Rectal smooth muscle tissue (tissue), 1 donor: ENCODE data around the gene GPX3.
A peak's percentile ranks its signal among the peaks of the same experiment; 100 is the strongest.

ENCODE experiments used
- H3K27ac ChIP-seq: one replicate; pipeline ENCODE4 v1.7.0; 2013; ENCODE audit warnings: low read depth, low read length, inconsistent platforms
- H3K27me3 ChIP-seq: one replicate; pipeline ENCODE4 v1.7.0; 2013; ENCODE audit warnings: low read length; ENCODE audit not compliant: control insufficient read depth, insufficient read depth
- H3K36me3 ChIP-seq: one replicate; pipeline ENCODE4 v1.7.0; 2013; ENCODE audit warnings: low read length; ENCODE audit not compliant: control insufficient read depth, insufficient read depth
- H3K4me1 ChIP-seq: one replicate; pipeline ENCODE4 v1.7.0; 2013; ENCODE audit warnings: low read length; ENCODE audit not compliant: control insufficient read depth, insufficient read depth
- H3K4me3 ChIP-seq: one replicate; pipeline ENCODE4 v1.7.0; 2013; ENCODE audit warnings: low read length
- H3K9ac ChIP-seq: one replicate; pipeline ENCODE4 v1.7.0; 2013; ENCODE audit warnings: low read length

GPX3 gene

GRCh38 chr5:151056379-151057325 lies 36.3 kb downstream of the GPX3 start:
- peaks cover 33% of the 10 kb centered on the region for H3K36me3 ChIP-seq
- no peak overlapping the region for H3K9ac ChIP-seq
- no peak overlapping the region for H3K4me3 ChIP-seq
- H3K27ac ChIP-seq = no peak overlapping the region
- H3K4me1 ChIP-seq = peaks cover 9% of the 10 kb centered on the region
- no peaks in the 10 kb centered on the region for H3K27me3 ChIP-seq

GRCh38 chr5:151058301-151058700 lies 37.9 kb downstream of the GPX3 start:
- H3K36me3 ChIP-seq = peaks cover 41% of the 10 kb centered on the region
- H3K4me3 ChIP-seq = no peak overlapping the region
- no peaks in the 10 kb centered on the region for H3K27me3 ChIP-seq
- no peak overlapping the region for H3K27ac ChIP-seq
- peaks cover 17% of the 10 kb centered on the region for H3K4me1 ChIP-seq
- H3K9ac ChIP-seq = no peak overlapping the region

- no peak overlapping the region for H3K27ac ChIP-seq
- no peaks in the 10 kb centered on the region for H3K27me3 ChIP-seq
- no peak overlapping the region for H3K4me3 ChIP-seq
- H3K9ac ChIP-seq = no peak overlapping the region
- peaks cover 24% of the 10 kb centered on the region for H3K4me1 ChIP-seq
- peaks cover 34% of the 10 kb centered on the region for H3K36me3 ChIP-seq
Observed at GRCh38 chr5:151058891-151059489, 38.6 kb downstream of the GPX3 start.

- peaks cover 27% of the 10 kb centered on the region for H3K36me3 ChIP-seq
- H3K4me3 ChIP-seq = no peak overlapping the region
- H3K27ac ChIP-seq = no peak overlapping the region
- H3K9ac ChIP-seq = no peak overlapping the region
- peaks cover 29% of the 10 kb centered on the region for H3K4me1 ChIP-seq
- H3K27me3 ChIP-seq = no peaks in the 10 kb centered on the region
Observed at GRCh38 chr5:151060742-151061141, 40.4 kb downstream of the GPX3 start.

GRCh38 chr5:151062405-151063141 lies 42.2 kb downstream of the GPX3 start:
- Histone ChIP-seq H3K27me3 (no peaks in the 10 kb centered on the region), H3K4me1 (peaks cover 29% of the 10 kb centered on the region), H3K27ac (peak overlapping the region; percentile 62), H3K4me3 (no peak overlapping the region), H3K9ac (no peak overlapping the region), H3K36me3 (peaks cover 19% of the 10 kb centered on the region)

- no peaks in the 10 kb centered on the region for H3K27me3 ChIP-seq
- H3K9ac ChIP-seq = no peak overlapping the region
- peaks cover 31% of the 10 kb centered on the region for H3K4me1 ChIP-seq
- H3K36me3 ChIP-seq = peaks cover 16% of the 10 kb centered on the region
- H3K27ac ChIP-seq = peak overlapping the region; percentile 62
- peak overlapping the region; percentile 34 for H3K4me3 ChIP-seq
Observed at GRCh38 chr5:151063142-151063989, 43.0 kb downstream of the GPX3 start.

GRCh38 chr5:151064916-151065499 lies 44.6 kb downstream of the GPX3 start:
- Histone ChIP-seq H3K27ac (no peak overlapping the region), H3K27me3 (no peaks in the 10 kb centered on the region), H3K4me3 (no peak overlapping the region), H3K36me3 (peaks cover 10% of the 10 kb centered on the region), H3K9ac (no peak overlapping the region), H3K4me1 (peaks cover 34% of the 10 kb centered on the region)

- Histone ChIP-seq H3K36me3 (peaks cover 10% of the 10 kb centered on the region), H3K27ac (no peak overlapping the region), H3K4me3 (no peak overlapping the region), H3K4me1 (peaks cover 32% of the 10 kb centered on the region), H3K9ac (no peak overlapping the region), H3K27me3 (no peaks in the 10 kb centered on the region)
Observed at GRCh38 chr5:151065609-151066008, 45.2 kb downstream of the GPX3 start.

GRCh38 chr5:151066920-151067319 lies 46.5 kb downstream of the GPX3 start:
- no peak overlapping the region for H3K9ac ChIP-seq
- peaks cover 32% of the 10 kb centered on the region for H3K4me1 ChIP-seq
- H3K36me3 ChIP-seq = peaks cover 12% of the 10 kb centered on the region
- no peaks in the 10 kb centered on the region for H3K27me3 ChIP-seq
- H3K4me3 ChIP-seq = no peak overlapping the region
- H3K27ac ChIP-seq = no peak overlapping the region

- H3K4me3 ChIP-seq = no peak overlapping the region
- peaks cover 28% of the 10 kb centered on the region for H3K4me1 ChIP-seq
- peak overlapping the region; percentile 3 for H3K27ac ChIP-seq
- no peak overlapping the region for H3K9ac ChIP-seq
- no peaks in the 10 kb centered on the region for H3K27me3 ChIP-seq
- peaks cover 8% of the 10 kb centered on the region for H3K36me3 ChIP-seq
Observed at GRCh38 chr5:151067632-151068432, 47.4 kb downstream of the GPX3 start.
